NCI-H748 (cell line): ENCODE results near the gene DTWD1.
"Not testable (repeated sequence)": the region's sequence is repeated elsewhere in the genome, so short reads cannot be mapped to it uniquely, and the experiment has no call there.

ENCODE experiments used
- DNase-seq: peaks from one replicate; lab custom pipeline; 2025; ENCODE audit not compliant: unreplicated experiment; lab: John Stamatoyannopoulos, UW

Gene DTWD1

DNA sequence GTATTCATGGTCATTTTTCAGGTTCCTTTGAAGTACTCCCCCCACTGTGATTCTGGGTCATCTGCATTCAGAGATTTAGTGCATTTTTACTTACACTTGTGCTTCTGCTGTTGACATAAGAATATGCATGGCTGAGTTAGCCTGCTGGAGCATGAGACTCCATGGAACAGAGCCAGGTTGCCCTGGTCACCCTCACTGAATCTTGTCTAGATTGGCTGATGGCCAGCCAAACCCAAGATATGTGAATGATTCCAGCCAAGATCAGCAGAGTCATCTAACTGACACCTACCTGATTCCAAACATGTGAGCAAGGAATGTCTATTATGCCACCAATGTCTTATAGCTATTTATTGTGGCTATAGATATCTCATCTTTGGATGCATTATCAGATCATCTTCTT is 25.1 kb downstream of the DTWD1 start:
- peak; percentile 61 for DNase-seq

DNA sequence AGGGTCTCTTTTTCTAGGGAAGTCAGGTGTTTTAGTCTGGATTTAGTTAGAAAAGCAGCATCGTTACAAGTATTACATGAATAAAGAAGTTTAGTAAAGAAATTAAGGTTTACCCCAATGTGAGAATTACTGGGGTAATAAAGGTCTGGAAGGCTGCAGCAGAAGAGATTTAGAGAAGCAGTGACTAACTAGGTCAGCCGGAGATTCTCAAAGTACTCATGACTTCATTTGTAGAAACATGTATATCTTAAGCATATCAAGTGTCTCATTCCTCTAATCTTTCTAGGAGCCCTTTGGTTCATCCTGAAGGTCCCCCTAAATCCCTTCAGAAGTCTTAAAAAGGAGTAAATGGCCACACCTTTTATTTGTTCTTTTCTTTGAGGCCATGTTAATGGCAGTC is 26.0 kb downstream of the DTWD1 start:
- no peak for DNase-seq

DNA sequence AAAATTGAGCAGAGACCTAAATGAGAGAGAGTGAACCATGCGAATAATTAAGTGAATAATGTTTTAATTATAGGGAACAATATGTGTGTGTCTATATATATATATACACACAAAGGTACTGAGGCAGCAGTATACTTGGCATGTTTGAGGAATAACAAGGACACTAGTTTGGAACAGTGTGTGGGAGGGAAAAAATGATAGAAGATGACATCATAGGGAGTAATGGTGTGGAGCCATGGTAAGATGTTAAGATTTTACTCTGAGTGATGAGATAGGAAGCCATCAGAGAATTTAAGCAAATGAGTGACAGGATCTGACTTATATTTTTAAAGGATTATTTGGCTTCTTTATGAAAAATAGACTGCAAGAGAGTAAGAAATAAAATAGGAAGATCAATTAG is 29.1 kb downstream of the DTWD1 start:
- no peak for DNase-seq

DNA sequence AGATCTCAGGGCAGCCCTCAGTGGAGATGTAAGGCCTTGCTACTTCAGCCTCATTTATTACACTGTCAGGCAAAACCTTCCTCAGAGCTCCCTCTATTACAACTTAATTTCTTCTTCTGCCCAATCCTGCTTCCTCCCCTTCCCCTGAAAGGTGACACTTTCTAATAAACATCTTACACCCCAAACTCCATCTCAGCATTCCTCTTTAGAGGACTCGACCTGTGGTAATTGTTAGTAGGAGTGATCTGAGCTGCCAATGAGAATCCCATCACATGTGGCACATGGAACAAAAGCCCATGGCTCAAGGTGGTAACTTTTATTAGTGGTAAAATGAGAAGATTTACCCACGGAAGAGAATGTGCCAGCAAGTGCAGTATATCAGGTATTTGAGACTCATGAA is 29.8 kb downstream of the DTWD1 start:
- no peak for DNase-seq

DNA sequence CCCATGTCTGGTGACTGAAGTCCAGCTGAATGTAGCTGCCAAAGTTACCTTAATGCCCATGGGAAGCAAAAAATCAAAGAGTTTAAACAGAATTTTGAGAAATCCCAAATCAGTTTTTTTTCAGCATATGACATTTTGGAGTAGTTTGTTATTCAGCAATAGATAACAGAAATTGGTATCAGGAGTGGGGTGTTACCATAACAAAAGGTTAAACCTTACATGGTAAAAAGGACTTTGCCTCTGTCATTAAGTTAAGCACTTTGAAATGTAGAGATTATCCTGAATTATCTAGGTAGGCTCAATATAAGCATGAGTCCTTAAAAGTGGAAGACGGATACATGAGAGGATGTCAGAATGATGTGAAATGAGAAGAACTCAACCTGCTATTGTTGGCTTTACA is 32.1 kb downstream of the DTWD1 start:
- DNase-seq: no peak

DNA sequence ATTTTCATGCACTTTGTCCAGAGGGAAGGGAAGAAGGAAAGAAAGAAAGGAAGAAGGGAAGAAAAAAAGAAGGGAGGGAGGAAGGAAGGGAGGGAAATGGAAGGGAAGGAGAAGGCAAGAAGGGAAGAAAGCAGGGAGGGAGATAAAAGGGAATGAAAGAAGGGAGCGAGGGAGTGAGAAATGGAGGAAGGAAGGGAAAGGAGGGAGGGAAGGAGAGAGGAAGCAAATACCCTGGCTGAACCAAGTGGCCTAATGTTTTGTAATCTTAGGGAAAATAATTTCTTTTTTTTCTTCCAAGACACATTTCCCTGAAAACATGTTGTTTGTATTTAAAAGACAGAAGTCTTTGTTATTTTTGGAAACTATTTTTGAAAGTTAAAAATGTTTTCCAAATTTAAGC is 35.9 kb downstream of the DTWD1 start:
- no peak for DNase-seq

DNA sequence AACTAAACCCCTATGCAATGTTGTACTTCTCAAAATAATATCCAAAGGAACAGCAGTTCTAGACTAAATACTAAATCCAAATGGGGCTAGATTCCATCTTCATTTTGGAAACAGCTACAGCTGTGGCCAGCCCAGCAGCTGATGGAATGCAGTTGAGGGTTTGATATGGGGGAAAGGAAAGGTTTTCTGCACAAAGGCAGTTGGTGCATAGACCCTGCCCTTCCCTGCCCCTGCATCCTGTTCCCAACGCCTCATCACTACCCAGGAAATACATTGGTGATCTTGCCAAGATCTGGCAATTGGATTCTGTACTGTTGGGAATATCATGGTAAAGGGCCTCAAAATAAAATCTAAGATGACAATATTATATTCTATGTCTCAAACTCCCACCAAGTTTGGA is 43.9 kb downstream of the DTWD1 start:
- DNase-seq: no peak

DNA sequence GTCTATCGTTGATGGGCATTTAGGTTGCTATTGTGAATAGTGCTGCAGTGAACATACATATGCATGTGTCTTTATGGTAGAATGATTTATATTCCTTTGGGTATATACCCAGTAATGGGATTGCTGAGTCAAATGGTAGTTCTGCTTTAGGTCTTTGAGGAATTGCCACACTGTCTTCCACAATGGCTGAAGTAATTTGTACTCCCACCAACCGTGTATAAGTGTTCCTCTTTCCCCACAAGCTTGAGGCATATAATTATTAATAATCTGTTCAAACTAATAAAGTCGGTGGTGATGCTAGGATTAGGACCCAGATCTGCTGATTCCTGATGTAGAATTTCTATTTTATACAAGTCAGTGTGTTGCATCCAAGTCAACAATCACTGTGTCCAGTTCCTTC is 45.6 kb downstream of the DTWD1 start:
- not testable (repeated sequence) for DNase-seq

DNA sequence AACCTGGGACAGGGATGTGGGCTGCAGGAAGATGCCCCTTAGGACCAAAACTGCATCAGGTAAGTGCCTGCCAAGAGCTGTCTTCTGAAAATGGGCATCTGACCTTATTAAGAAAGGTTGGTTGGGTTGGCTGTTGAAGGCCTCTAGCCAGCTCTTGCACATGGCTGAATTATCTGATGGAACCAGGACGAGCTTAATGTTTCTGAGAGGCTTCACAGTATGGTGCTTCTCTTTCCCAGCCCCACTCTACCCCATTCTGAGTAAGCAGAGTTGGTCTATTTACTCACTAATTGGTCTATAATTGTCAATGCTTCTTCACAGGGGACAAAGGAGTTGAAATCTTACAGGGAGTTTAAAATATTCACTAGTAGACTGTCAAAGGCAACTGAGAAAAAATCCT is 48.4 kb downstream of the DTWD1 start:
- peak; percentile 0 for DNase-seq

DNA sequence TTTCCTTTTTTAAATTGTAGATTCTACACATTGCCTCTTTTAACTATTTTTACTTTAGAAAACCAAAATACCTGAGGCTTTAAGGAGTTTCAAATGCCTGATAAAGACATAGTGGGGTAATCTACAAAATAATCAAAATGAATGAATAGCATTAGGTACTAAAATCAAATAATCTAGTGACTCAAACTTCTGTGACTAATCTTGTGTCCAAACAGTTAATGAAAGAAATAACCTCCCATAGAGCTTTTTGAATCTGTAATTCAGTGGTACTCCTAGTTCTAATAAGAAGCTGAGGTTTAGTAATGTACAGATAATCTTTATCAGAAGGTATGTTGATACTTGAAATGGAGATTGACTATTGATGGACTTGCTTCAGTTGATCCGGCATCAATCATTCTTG is 53.0 kb downstream of the DTWD1 start:
- DNase-seq: no peak

DNA sequence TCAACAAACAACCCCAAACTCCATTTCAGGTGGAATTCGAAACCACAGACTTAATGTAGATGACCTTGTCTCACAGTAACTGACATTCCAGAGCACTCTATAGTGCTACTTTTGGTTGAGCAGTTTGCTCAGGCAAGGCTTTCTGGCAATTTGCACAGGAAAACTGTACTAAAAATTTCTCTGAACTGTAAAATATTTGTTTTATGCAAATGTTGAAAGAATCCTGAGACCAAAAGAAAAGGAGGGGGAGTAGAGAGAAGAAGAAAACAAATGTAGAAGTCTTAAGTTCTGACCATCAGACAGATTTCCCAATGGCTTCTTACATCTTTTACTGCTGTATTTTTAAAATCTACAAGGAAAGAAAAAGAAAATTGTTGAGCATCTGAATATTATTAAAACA is 53.5 kb downstream of the DTWD1 start:
- DNase-seq: no peak

DNA sequence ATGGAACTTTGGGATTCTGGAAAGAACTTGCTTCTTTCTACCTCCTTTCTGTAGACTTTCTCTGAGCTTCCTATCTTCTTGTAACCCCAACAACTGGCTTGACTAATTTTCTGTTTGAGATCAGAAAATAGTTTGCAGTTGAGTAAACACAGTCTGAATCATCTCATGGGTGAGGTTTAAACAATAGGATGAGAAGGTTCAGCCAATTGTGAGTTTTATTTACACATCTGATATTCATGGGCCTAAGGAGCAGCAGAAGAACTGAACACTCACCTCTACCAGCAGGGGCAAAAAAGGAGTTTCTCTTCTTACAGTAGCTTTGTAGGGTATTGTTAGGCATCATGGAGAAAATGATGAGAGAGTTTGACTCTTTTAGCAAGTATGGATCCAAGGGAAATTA is 54.2 kb downstream of the DTWD1 start:
- peak; percentile 31 for DNase-seq

DNA sequence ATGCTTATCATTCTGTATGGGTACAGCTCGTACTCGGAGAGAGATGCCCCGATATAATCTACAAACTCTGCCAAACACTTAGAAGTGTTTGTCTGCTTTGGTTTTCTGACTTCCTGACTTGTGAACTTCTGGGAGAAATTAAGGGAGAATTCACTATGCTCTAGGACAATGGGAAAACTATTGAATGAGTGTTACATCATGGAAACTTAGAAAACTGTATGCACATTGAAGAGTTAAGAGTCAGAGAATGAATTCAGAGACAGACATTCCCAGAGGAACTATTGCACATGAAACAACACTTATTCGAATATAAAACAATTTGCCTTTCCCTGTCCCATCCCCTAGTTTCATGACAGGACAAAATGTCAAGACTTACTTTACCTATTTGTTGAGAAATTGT is 57.8 kb downstream of the DTWD1 start:
- DNase-seq: no peak

DNA sequence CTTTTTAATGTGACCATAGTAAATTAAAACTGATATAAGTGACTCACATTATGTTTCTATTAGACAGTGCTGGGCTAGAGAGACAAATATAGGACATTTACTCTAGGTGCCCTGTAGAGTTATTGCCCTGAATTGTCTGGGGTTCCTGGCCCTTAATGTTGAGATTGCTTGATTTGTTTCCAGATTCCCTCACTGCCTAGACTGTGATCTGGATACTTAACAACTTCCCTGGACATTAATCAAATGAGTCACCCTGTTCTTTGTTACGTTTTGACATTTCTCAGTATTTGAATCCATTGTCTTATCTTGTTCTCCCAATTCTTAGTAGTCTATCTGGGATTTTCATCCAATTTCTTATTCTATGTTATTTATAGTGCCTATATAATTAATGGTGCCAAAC is 65.8 kb downstream of the DTWD1 start:
- no peak for DNase-seq

DNA sequence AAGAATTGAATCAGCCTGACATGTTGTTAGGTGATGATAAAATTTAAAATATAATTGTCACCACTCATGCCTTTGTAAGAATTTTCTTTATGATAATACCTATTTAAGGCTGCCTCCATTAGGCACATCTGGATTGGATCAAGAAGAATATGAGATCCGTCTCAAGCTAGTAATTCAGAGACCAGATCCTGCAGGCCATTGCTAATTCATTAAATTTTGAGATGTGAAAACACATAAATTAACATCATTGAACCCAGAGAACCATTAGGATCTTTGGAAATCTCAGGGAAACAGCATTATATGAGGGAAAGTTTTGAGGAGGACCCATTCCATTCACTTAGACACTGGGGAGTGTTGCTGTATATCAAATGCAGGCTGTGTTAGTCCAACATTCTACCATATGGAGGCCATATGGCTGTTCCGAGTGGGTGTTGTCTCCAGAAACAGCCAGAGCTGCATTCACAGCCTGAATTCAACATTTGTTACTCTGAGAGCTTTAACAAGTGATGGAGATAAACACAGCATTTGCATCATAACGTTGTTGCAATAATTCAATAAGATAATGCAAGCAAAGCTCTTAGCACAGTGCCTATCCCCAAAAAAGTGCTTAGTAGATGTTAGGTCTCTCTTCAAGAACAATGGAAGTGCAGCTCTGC is 67.4 kb downstream of the DTWD1 start:
- DNase-seq: no peak

DNA sequence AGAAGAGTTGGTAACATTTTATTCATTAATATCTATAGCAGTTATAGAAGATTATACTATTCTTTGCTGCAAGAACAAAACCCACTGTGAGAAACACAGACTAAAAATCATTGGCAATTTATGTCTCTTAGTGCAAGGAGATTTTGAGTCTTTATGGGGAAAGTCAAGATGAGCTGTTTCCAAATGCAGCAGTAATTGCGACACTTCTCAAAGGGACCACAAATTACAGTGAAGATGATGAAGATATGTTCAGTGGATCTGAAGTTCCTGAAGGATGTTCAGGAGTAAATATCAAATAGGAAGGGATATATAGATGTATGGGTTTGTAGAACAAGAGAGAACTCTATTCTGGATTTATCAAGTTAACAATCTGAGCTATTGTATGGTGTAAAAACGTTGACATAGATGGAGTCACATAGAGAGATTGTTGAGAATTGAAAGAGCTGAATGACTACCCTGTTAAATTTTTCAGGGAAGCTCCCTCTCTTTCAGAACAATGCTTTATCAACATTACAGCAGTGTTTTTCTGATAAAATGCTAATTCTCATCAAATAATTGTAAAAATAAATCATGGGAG is 71.8 kb downstream of the DTWD1 start:
- no peak for DNase-seq

DNA sequence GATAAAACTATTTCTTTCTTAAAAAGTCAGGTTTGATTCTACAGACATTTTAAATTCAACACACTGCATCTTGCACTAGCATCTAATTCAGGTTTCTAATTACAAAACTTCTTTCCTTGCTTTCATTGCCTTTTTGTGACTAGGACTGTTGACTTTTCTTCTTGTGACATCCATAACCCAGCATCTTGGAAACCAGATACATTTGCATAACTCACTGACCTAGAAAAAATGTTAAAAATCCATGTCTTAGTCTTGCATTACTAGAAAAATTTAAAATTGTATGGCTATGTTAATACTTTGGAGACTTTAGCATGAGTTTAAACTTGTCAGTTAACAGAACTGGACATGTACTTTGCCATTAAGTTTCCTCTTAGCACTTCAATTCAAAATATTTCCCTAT is 72.7 kb downstream of the DTWD1 start:
- DNase-seq: no peak

DNA sequence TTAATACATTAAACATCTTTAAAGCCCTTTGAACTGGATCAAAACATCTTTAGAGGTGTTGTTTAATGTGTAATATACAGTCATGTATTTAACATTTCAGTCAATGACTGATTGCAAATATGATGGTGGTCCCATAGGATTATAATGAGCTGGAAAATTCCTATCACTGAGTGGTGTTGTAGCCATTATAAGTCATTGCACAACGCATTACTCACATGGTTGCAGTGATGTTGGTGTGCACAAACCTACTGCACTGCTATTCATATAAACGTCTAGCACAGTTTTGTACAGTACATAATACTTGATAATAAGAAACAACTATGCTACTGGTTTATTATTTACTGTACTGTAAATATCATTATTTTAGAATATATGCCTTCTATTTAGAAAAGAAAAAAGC is 75.6 kb downstream of the DTWD1 start:
- DNase-seq: no peak

DNA sequence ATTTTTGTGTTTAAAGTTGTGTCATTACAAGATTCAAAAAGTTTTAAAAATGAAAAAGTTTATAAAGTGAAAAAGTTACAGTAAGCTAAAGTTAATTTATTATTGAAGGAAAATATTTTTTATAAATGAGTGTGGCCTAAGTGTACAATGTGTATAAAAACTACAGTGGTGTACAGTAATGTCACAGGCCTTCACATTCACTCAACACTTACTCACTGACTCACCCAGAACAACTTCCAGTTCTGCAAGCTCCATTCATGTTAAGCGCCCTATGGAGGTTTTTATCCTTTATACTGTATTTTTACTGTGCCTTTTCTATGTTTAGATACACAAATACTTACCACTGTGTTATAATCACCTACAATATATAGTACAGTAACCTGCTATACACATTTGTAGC is 76.3 kb downstream of the DTWD1 start:
- DNase-seq: no peak

DNA sequence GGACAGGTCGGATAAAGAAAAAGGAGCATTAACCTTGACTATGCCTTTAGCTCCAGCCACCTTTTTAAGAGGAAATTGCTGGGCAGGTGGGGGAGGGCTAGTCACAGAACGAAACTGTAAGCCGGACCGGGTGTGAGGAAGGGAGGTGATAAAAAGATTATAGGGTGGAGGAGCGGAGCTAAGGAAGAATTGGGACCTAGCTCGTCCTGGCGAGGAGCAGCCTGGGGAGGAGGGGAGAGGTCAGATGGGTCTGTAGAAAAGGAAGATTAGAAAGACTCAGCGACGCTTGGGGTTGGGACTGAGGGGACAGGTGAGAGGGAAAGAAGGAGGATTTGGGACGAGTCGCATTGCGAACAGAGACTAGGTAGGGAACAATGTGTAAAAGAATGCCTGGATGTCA is 82.1 kb downstream of the DTWD1 start:
- DNase-seq: not testable (repeated sequence)
